Panc1 (cell line): ENCODE results near the gene WNK2.

Experiments
- SIN3A ChIP-seq: IDR thresholded peaks from 2 replicates; pipeline ENCODE4 v1.6.1; 2012; ENCODE audit warnings: low read depth, mild to moderate bottlenecking, low read length, moderate library complexity, borderline replicate concordance; ENCODE audit not compliant: insufficient read depth
- TF ChIP-seq, protein P1 (sequence below): fragments of 450-650 bp; IDR thresholded peaks from 2 replicates; pipeline ENCODE4 v1.5.1; 2017; ENCODE audit warnings: mild to moderate bottlenecking

DNA sequence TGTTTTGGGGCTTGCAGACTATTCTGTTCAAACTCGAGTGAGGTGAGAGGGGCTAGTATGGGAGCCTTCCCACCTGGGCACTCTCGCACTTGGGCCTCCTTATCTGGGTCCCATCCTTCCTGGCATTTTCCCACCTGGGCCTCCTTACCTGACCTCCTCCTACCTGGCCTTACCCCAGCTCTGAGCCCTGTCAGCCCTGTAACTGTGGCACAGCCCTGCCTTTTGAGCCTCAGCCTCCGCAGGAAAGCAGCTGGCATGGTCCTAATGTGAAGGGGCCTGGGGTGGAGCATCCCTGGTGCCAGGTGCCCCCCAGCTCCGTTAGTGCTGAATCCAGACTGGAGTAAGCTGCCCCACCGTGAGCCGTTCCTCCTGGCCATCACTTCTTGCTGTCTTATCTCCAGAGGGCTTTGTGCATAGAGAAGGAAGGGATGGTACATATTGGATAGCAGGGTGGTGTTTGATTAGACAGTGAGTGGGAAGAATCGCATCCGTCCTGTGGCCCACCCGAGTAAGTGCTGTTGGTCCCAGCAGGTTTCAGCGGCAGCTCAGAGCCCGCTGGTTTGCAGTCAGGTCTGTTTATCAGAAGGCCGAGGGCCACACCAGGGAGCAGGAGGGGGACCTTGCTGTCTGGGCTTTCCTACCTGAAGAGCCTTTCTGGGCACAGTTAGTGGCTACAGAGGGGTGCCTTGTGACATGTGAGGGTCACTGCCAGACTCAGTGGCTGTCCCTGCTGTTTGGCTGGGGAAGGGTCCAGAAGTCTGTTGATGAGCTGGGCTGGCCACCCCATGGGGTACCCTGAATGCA lies 76.5 kb downstream of the WNK2 start:
- TF ChIP-seq, protein P1, sequence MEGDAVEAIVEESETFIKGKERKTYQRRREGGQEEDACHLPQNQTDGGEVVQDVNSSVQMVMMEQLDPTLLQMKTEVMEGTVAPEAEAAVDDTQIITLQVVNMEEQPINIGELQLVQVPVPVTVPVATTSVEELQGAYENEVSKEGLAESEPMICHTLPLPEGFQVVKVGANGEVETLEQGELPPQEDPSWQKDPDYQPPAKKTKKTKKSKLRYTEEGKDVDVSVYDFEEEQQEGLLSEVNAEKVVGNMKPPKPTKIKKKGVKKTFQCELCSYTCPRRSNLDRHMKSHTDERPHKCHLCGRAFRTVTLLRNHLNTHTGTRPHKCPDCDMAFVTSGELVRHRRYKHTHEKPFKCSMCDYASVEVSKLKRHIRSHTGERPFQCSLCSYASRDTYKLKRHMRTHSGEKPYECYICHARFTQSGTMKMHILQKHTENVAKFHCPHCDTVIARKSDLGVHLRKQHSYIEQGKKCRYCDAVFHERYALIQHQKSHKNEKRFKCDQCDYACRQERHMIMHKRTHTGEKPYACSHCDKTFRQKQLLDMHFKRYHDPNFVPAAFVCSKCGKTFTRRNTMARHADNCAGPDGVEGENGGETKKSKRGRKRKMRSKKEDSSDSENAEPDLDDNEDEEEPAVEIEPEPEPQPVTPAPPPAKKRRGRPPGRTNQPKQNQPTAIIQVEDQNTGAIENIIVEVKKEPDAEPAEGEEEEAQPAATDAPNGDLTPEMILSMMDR = no peak
- no peak for TF ChIP-seq SIN3A
